CD4-positive, CD25-positive, alpha-beta regulatory T cell (primary cell): Measurements from ENCODE around the gene KCNG2. TPM values are rescaled to one million over a fixed set of nuclear protein-coding genes. Genes with fewer than 3 reads are reported as not detected.

Source experiments
- ATAC-seq, 2 donors: fragments of 150-1000 bp; cut with Tn5 transposase; one replicate each; pipeline ENCODE4 v1.10.0; 2021; ENCODE audit warnings: low read depth in 2 of 2, moderate number of reproducible peaks in 2 of 2, moderate library complexity in 1 of 2
- DNase-seq, 3 donors: peaks; one replicate each; pipeline versions ENCODE4 v3.0.0 to v3.0.0-alpha.2; 2012 to 2022; ENCODE audit warnings: mixed read lengths in 1 of 3
- H3K27ac ChIP-seq: one replicate; pipeline ENCODE4 v1.7.0; 2013; ENCODE audit warnings: mild to moderate bottlenecking, low read length; ENCODE audit not compliant: insufficient read depth, poor library complexity, severe bottlenecking
- H3K27me3 ChIP-seq: one replicate; pipeline ENCODE4 v1.7.0; 2013; ENCODE audit warnings: low read length; ENCODE audit not compliant: control insufficient read depth, insufficient read depth
- H3K36me3 ChIP-seq: one replicate; pipeline ENCODE4 v1.7.0; 2013; ENCODE audit warnings: mild to moderate bottlenecking, low read length, moderate library complexity; ENCODE audit not compliant: control insufficient read depth, insufficient read depth
- H3K4me1 ChIP-seq: 2 replicates; pipeline ENCODE4 v1.7.0; 2013; ENCODE audit warnings: mild to moderate bottlenecking, low read length; ENCODE audit not compliant: insufficient read depth, control insufficient read depth, poor library complexity, severe bottlenecking
- H3K4me3 ChIP-seq: one replicate; pipeline ENCODE4 v1.7.0; 2013; ENCODE audit warnings: low read depth, mild to moderate bottlenecking, low read length, moderate library complexity
- H3K9me3 ChIP-seq, 2 experiments: 1 replicate in 1 of 2; 2 replicates in 1 of 2; pipeline ENCODE4 v1.7.0; 2013; ENCODE audit warnings: low read length in 2 of 2, mild to moderate bottlenecking in 1 of 2, moderate library complexity in 1 of 2; ENCODE audit not compliant: control insufficient read depth in 2 of 2
- H3K27ac Mint-ChIP-seq, 3 donors: one replicate each; pipeline ENCODE4 v1.8.0; 2020 to 2022; ENCODE audit warnings: mild to moderate bottlenecking in 3 of 3, mixed read lengths in 3 of 3, moderate library complexity in 2 of 3
- H3K27me3 Mint-ChIP-seq: one replicate; pipeline ENCODE4 v1.8.0; 2022; ENCODE audit warnings: mild to moderate bottlenecking, mixed read lengths
- H3K36me3 Mint-ChIP-seq: one replicate; pipeline ENCODE4 v1.8.0; 2020; ENCODE audit warnings: mixed read lengths
- H3K4me1 Mint-ChIP-seq, 4 donors: one replicate each; pipeline ENCODE4 v1.8.0; 2020 to 2022; ENCODE audit warnings: mixed read lengths in 4 of 4, mild to moderate bottlenecking in 1 of 4
- H3K4me3 Mint-ChIP-seq, 4 donors: one replicate each; pipeline ENCODE4 v1.8.0; 2020 to 2022; ENCODE audit warnings: mild to moderate bottlenecking in 4 of 4, mixed read lengths in 4 of 4, moderate library complexity in 3 of 4
- H3K9me3 Mint-ChIP-seq, 7 donors: one replicate each; pipeline ENCODE4 v1.8.0; 2020 to 2022; ENCODE audit warnings: mixed read lengths in 7 of 7, mild to moderate bottlenecking in 3 of 7, moderate library complexity in 2 of 7
- polyA plus RNA-seq, 4 donors: library from polyadenylated mRNA; unstranded; fragments of 300-500 nt; fragmentation: Illumina TruSeq; gene quantifications; one replicate each; pipeline ENCODE4 v1.2.3, GENCODE V29; 2021
- total RNA-seq: library from RNA; stranded (reverse); gene quantifications from one replicate; pipeline ENCODE4 v1.2.3, GENCODE V29; 2022

Gene KCNG2
- total and polyA plus RNA-seq, 5 donors from 2014 or later: not detected

GRCh38 chr18:79935925-79936324 is 138.2 kb downstream of the KCNG2 start:
- Mint-ChIP-seq H3K36me3 (peaks cover 87% of the 10 kb centered on the region), H3K9me3 (peaks cover 5 to 42% (median 21%) of the 10 kb centered on the region in 7 donors), H3K4me1 (peaks cover 5 to 18% (median 11%) of the 10 kb centered on the region in 4 donors), H3K27ac (no peak overlapping the region), H3K27me3 (no peaks in the 10 kb centered on the region), H3K4me3 (no peak overlapping the region)
- ATAC-seq (no peak), DNase-seq (no peak)
- Histone ChIP-seq H3K4me1 (no peaks in the 10 kb centered on the region), H3K4me3 (no peak overlapping the region), H3K27ac (no peak overlapping the region), H3K27me3 (no peaks in the 10 kb centered on the region), H3K9me3 (peaks cover 21 to 55% of the 10 kb centered on the region in 2 experiments), H3K36me3 (peaks cover 62% of the 10 kb centered on the region)

GRCh38 chr18:79936641-79937040 is 138.9 kb downstream of the KCNG2 start:
- H3K9me3 ChIP-seq: peaks cover 14 to 50% of the 10 kb centered on the region in 2 experiments
- Mint-ChIP-seq H3K4me1 (peaks cover 5 to 18% (median 11%) of the 10 kb centered on the region in 4 donors), H3K27ac (no peak overlapping the region), H3K9me3 (peaks cover 5 to 35% (median 16%) of the 10 kb centered on the region in 7 donors), H3K36me3 (peaks cover 80% of the 10 kb centered on the region), H3K4me3 (no peak overlapping the region), H3K27me3 (no peaks in the 10 kb centered on the region)
- no peaks in the 10 kb centered on the region for H3K4me1 ChIP-seq
- peaks cover 63% of the 10 kb centered on the region for H3K36me3 ChIP-seq
- H3K4me3 ChIP-seq: no peak overlapping the region
- no peak for ATAC-seq
- no peaks in the 10 kb centered on the region for H3K27me3 ChIP-seq
- H3K27ac ChIP-seq: no peak overlapping the region
- no peak for DNase-seq

DNA sequence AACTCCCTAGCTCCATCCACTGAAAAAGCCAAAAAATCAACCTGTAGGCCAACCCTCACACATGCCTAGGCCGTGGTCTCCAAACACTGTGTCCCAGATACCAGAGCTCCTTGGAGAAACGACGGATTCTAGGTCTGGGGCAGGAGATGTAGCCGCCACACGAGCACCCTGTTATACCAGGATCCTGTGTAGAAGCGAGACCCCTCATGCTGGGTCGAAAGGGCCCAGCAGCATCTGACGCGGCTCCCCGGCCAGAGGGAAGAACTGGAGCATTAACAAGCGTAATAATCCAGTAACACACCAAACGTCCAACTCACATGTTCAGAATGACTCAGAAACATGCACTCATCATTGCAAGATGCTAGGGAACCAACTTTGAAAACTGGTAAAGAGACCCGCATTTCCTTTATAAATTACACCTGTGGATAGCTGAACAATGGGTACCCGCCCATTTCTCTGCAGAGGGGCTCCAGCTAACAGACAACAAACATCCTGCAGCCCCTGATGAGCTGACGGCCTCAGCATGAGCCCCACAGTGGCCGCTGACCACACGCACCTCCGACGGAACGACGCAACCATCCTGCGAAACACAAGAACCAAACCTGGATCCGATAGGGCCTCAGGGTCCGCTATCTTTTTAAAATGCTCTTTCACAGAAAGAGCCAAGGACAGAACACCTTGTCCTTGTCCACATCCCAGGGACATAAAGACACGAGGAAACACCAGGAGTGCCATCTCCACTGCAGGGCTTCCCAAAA is 139.5 kb downstream of the KCNG2 start:
- Histone ChIP-seq H3K27me3 (no peaks in the 10 kb centered on the region), H3K27ac (no peak overlapping the region), H3K36me3 (peaks cover 68% of the 10 kb centered on the region), H3K9me3 (peaks cover 11 to 44% of the 10 kb centered on the region in 2 experiments), H3K4me1 (no peaks in the 10 kb centered on the region), H3K4me3 (no peak overlapping the region)
- peaks cover 8 to 23% (median 14%) of the 10 kb centered on the region in 4 donors for H3K4me1 Mint-ChIP-seq
- peaks cover 5 to 32% (median 12%) of the 10 kb centered on the region in 7 donors for H3K9me3 Mint-ChIP-seq
- no peak overlapping the region for H3K4me3 Mint-ChIP-seq
- DNase-seq (no peak), ATAC-seq (no peak)
- peaks cover 81% of the 10 kb centered on the region for H3K36me3 Mint-ChIP-seq
- H3K27me3 Mint-ChIP-seq: no peaks in the 10 kb centered on the region
- no peak overlapping the region for H3K27ac Mint-ChIP-seq

GRCh38 chr18:79938196-79938595 is 140.5 kb downstream of the KCNG2 start:
- Mint-ChIP-seq H3K27ac (no peak overlapping the region), H3K4me1 (peaks cover 9 to 24% (median 15%) of the 10 kb centered on the region in 4 donors), H3K27me3 (no peaks in the 10 kb centered on the region), H3K9me3 (peaks cover 2 to 23% (median 6%) of the 10 kb centered on the region in 7 donors), H3K36me3 (peaks cover 78% of the 10 kb centered on the region), H3K4me3 (no peak overlapping the region)
- Histone ChIP-seq H3K4me1 (no peaks in the 10 kb centered on the region), H3K4me3 (no peak overlapping the region), H3K27me3 (no peaks in the 10 kb centered on the region), H3K36me3 (peaks cover 68% of the 10 kb centered on the region), H3K9me3 (peaks cover 3 to 36% of the 10 kb centered on the region in 2 experiments), H3K27ac (no peak overlapping the region)
- ATAC-seq: no peak
- DNase-seq: no peak

DNA sequence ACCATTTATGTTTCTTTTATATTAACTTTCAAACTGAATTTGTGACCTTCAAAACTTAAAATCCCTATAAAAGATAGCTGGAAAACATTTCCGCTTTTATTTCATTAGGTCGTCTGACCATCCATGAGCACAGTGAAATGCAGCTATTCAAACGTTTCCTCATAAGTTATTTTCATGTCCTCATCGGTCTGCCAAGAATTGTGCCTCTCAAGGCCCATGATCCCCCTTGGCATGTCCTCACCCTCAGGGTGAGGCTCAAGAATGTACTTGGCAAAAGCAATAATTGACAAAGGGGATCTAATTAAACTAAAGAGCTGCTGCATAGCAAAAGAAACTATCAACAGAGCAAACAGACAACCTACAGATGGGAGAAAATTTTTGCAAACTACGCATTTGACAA is 141.4 kb downstream of the KCNG2 start:
- no peaks in the 10 kb centered on the region for H3K27me3 ChIP-seq
- no peak overlapping the region for H3K27ac ChIP-seq
- no peak overlapping the region for H3K27ac Mint-ChIP-seq
- H3K4me3 ChIP-seq: no peak overlapping the region
- ATAC-seq (no peak), DNase-seq (no peak)
- peak overlapping the region in 1 of 4 donors; percentile 27 for H3K4me3 Mint-ChIP-seq
- peaks cover 0 to 27% of the 10 kb centered on the region in 2 experiments for H3K9me3 ChIP-seq
- H3K36me3 Mint-ChIP-seq: peaks cover 68% of the 10 kb centered on the region
- H3K9me3 Mint-ChIP-seq: peaks cover 0 to 17% (median 3%) of the 10 kb centered on the region in 7 donors
- H3K4me1 Mint-ChIP-seq: peaks cover 9 to 24% (median 15%) of the 10 kb centered on the region in 4 donors
- H3K4me1 ChIP-seq: peaks cover 2% of the 10 kb centered on the region
- H3K36me3 ChIP-seq: peaks cover 63% of the 10 kb centered on the region
- no peaks in the 10 kb centered on the region for H3K27me3 Mint-ChIP-seq

DNA sequence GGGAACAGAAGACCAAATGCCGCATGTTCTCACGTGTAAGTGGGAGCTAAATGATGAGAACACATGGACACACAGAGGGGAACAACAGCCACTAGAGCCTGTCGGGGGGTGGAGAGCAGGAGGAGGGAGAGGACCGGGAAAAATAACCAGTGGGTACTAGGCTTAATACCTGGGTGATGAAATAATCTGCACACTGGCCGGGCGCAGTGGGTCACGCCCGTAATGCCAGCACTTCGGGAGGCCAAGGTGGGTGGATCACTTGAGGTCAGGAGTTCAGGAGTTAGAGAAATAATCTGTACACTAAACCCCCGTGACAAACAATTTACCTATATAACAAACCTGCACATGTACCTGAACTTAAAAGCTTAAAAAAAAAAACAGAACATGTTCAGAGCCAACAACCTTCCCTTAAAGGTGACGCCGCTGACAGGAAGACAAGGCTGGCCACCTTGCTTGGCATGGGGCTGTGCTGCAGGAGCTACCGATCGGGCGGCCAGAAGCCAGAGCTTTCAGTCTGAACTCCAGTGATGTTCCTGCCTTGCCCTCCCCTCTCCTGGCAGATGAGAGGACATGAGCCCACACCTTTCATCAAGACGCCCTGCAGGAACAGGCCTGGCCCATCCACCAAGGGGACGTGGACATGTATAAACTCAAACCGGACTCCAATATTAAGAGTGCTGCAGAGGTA is 142.5 kb downstream of the KCNG2 start:
- Histone ChIP-seq H3K36me3 (peaks cover 53% of the 10 kb centered on the region), H3K4me3 (no peak overlapping the region), H3K27me3 (no peaks in the 10 kb centered on the region), H3K27ac (no peak overlapping the region), H3K9me3 (peaks cover 0 to 19% of the 10 kb centered on the region in 2 experiments), H3K4me1 (peaks cover 9% of the 10 kb centered on the region)
- Mint-ChIP-seq H3K27me3 (no peaks in the 10 kb centered on the region), H3K9me3 (peaks cover 0 to 12% (median 3%) of the 10 kb centered on the region in 7 donors), H3K27ac (peak overlapping the region in 2 of 3 donors; percentile 52 to 63), H3K4me3 (no peak overlapping the region), H3K4me1 (peaks cover 11 to 29% (median 22%) of the 10 kb centered on the region in 4 donors), H3K36me3 (peaks cover 57% of the 10 kb centered on the region)
- DNase-seq (no peak), ATAC-seq (no peak)

DNA sequence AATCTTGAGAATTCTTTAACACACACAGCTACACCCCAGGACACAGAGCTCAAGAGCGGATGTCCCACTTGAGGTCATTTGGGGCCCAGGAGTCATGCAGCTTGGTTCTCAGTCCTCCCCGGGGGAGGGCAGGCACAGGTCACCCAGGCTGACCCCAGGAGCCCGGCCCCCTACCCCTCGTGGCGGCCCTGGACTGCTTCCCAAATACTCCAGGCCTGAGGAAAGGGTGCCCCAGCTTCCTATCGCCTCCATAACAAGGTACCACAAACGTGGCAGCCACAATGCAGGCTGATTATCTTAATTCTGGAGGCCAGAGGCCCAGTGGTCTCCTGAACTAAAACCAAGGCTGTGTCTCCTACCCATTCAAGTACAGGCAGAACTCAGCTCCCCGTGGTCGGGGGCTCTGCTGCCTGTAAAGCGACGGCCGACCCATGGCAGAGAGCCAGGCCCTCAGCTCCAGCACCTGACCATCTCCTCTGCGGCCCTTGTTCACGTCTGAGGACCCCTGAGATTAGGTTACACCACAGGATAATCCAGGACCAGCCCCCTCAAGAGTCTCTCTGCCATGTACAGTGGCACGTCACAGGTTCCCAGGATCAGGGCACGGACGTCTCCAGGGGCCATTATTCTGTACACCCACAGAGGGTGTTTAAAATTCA is 143.2 kb downstream of the KCNG2 start:
- H3K4me1 Mint-ChIP-seq: peaks cover 11 to 33% (median 22%) of the 10 kb centered on the region in 4 donors
- peaks cover 0 to 13% of the 10 kb centered on the region in 2 experiments for H3K9me3 ChIP-seq
- H3K36me3 ChIP-seq: peaks cover 46% of the 10 kb centered on the region
- H3K27ac Mint-ChIP-seq: no peak overlapping the region
- H3K27me3 ChIP-seq: no peaks in the 10 kb centered on the region
- no peaks in the 10 kb centered on the region for H3K27me3 Mint-ChIP-seq
- H3K4me1 ChIP-seq: peaks cover 9% of the 10 kb centered on the region
- peaks cover 52% of the 10 kb centered on the region for H3K36me3 Mint-ChIP-seq
- ATAC-seq (no peak), DNase-seq (no peak)
- H3K27ac ChIP-seq: no peak overlapping the region
- peaks cover 0 to 8% (median 3%) of the 10 kb centered on the region in 7 donors for H3K9me3 Mint-ChIP-seq
- no peak overlapping the region for H3K4me3 Mint-ChIP-seq
- no peak overlapping the region for H3K4me3 ChIP-seq
